Measurements from ENCODE around the gene FAM111A.

DNA sequence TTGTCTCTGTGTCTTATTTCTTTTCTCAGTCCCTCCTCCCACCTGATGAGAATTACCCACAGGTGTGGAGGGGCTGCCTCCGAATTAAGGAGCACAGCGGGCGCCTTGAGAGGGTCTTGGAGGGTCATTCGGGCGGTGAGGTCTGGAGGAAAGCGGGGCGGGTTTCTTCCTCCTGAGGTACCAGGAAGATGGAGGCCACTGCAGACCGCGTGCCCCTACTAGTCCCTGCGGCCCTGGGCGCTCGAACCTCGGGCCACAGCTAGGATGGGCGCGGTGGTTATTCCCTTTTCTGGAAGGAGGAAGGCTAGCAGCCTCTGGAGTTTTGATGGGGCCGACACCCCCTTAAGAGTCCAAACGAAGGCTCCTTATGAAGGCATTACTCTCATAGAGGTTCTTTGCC is 5.5 kb upstream of the FAM111A start:
- TF ChIP-seq, protein P1, sequence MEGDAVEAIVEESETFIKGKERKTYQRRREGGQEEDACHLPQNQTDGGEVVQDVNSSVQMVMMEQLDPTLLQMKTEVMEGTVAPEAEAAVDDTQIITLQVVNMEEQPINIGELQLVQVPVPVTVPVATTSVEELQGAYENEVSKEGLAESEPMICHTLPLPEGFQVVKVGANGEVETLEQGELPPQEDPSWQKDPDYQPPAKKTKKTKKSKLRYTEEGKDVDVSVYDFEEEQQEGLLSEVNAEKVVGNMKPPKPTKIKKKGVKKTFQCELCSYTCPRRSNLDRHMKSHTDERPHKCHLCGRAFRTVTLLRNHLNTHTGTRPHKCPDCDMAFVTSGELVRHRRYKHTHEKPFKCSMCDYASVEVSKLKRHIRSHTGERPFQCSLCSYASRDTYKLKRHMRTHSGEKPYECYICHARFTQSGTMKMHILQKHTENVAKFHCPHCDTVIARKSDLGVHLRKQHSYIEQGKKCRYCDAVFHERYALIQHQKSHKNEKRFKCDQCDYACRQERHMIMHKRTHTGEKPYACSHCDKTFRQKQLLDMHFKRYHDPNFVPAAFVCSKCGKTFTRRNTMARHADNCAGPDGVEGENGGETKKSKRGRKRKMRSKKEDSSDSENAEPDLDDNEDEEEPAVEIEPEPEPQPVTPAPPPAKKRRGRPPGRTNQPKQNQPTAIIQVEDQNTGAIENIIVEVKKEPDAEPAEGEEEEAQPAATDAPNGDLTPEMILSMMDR (IDR thresholded peaks at IDR 0.05) = no peak
- no peak for TF ChIP-seq POLR2A (IDR thresholded peaks at IDR 0.05)
